ENCODE data around the gene KDM4B. TPM values are rescaled to one million over a fixed set of nuclear protein-coding genes. Genes with fewer than 3 reads are reported as not detected.
"Not testable (repeated sequence)": the region's sequence is repeated elsewhere in the genome, so short reads cannot be mapped to it uniquely, and the experiment has no call there.

The KDM4B gene
- total RNA-seq, 1 experiment from 2014 or later: 9.8 TPM

DNA sequence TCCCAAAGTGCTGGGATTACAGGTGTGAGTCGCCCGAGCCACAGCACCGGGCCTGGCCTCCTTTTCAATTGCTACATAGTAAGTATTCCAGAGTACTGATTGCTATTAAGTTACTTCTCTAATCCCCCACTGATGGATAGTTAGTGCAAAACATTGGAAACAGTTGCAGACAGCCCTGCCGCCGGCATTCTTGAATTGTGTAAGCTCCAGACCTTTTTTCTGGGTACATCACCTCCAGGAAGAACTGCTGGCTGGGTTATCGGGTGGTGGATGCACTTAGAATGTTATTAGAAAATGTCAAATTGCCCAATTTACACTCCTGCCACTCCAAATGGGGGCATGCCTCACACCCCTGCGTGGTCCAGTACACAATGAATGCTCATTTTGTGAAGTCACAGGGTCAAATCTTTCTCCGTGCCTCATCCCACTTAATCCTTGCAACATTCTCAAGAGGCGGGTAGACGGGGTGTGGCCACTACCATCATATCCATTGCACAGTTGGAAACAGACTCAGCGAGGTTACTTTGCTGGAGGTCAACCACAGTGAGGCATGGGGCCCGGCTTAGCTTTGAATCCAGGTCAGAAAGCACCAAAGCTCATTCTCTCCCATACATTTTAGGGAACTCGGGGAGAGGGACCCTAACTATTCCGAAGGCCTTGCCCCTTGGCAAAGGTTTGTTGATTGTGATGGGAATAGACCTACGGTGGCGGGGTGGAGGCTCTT is 1.0 kb upstream of the KDM4B start:
- peak; percentile 76 for DNase-seq (ENCODE audit: low read depth)

DNA sequence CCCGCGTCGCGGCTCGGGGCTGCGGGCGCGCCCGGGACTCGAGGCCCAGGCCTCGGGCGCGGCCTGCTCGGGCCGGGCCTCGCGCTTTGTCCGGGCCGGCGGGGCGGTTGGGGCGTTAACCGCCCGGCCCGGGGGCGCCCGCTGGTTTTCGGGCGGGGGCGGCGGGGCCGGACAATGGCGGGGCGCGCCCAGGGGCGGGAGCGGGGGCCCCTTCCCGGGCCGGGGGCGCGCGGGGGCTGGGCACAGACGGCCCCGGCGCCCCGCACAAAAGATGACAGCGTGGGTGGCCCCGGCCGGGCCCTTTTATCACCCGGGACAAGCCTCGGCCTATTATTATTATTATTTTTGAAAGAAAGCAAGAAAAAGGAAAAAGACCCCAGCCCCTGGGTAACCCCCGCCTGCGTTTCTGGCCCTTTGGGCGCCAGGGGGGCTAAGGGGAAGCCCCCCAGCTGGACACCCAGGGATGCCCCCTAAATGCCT is 419 bp downstream of the KDM4B start:
- no peak for DNase-seq (ENCODE audit: low read depth)

GRCh38 chr19:4969772-4970531 is 1.0 kb downstream of the KDM4B start:
- DNase-seq (ENCODE audit: low read depth): peak; percentile 19

GRCh38 chr19:4970558-4971423 is 1.9 kb downstream of the KDM4B start:
- no peak for DNase-seq (ENCODE audit: low read depth)

- DNase-seq (ENCODE audit: low read depth): peak; percentile 45
Observed at GRCh38 chr19:4971424-4971793, 2.5 kb downstream of the KDM4B start.

DNA sequence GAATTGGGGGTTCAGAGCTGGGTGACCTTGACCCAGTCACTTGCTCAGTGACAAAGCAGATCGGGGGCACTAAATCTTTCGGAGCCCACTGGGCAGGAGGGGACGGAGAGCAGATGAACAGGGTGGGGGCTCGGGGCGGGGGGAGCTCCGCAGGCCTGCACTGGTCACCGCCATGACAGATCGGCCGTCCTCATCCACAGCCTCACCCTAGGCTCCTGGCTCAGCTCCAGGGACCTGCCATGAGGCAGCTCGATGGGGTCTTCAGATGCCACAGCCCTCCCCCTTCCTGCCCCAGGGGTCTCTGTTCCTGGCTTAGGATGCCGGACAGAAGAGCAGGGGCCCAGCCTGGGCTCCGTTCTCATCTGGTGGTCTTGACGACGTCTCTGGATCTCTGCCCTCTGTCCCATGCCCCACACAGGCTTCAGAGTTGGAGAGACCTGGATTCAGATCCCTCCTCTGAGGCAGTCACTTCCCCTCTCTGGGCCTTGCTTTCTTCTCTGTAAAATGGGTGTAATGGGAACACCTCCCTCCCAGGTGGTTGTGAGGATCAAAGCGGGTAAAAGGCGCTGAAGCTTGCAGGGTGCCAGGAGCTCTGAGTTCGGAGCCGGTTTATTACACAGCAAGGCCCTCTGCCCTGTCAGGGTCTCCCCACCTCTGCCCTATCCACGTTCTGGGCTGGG is 3.0 kb downstream of the KDM4B start:
- DNase-seq (ENCODE audit: low read depth): no peak

DNA sequence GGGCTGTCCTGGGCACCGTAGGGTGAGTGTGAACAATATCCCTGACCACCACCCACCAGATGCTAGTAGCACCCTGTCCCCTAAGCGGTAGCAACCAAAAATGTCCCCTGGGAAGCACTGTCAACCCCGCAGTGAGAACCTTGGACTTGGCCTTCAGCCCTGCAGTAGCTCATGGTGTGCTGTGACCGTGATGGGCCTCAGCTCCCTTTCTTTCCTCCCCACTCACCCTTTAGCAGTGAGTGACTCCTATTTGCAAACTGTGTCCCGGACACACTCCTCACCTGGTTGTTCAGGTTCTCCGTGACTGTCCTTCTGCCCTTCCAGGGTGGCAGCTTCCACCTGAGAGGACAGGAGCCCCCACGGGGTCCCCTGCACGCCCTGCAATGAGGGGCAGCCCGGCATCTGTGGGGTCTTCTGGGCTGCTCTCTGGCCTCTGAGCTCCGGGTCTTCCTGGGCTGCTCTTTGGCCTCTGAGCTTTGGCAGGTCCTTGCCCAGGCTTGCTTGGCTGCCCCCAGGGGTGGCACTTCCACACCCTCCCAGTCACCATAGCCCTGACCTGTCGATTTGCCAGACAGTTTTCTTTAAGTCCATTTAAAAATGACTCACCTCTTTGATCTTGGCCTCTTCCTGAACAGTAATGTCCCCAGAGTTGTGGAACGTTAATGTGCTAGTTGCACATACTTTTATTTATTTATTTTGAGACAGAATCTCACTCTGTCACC is 3.8 kb downstream of the KDM4B start:
- DNase-seq (ENCODE audit: low read depth): peak; percentile 90

DNA sequence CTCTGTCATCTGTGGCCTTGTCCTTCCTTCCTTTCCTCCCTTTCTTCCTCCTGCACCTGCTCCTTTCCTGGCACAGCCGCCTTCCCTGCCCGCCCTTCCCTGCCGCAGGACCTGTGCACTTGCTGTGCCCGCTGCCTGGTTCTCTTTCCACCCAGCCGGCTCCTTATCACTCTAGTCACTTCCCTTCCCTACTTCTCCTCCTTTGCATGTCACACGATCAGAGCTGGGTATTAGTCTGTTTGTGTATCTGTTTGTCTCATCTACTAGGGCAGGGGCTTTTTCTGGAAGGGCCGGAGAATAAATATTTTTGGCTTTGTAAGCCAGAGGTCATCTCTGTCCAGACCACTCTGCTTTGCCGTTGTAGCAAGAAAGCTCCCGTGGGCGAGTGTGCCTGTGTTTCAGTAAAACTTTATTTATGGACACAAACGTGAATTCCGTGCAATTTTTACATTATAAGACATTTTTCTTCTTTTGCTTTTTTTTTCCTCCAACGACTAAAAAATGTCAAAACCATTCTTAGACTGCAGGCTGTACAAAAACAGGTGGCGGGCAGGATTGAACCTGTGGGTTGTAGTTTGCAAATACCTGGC is 6.1 kb downstream of the KDM4B start:
- no peak for DNase-seq (ENCODE audit: low read depth)

DNA sequence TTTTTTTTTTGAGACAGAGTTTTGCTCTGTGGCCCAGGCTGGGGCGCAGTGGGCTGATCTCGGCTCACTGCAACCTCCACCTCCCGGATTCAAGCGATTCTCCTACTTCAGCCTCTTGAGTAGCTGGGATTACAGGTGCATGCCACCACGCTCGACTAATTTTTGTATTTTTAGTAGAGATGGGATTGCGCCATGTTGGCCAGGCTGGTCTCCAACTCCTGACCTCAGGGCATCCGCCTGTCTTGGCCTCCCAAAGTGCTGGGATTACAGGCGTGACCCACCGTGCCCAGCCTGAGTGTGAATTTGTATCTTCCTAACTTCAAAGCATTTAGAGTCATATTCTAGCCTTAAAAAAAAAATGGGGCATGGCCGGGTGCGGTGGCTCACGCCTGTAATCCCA is 6.7 kb downstream of the KDM4B start:
- DNase-seq (ENCODE audit: low read depth): not testable (repeated sequence)

DNA sequence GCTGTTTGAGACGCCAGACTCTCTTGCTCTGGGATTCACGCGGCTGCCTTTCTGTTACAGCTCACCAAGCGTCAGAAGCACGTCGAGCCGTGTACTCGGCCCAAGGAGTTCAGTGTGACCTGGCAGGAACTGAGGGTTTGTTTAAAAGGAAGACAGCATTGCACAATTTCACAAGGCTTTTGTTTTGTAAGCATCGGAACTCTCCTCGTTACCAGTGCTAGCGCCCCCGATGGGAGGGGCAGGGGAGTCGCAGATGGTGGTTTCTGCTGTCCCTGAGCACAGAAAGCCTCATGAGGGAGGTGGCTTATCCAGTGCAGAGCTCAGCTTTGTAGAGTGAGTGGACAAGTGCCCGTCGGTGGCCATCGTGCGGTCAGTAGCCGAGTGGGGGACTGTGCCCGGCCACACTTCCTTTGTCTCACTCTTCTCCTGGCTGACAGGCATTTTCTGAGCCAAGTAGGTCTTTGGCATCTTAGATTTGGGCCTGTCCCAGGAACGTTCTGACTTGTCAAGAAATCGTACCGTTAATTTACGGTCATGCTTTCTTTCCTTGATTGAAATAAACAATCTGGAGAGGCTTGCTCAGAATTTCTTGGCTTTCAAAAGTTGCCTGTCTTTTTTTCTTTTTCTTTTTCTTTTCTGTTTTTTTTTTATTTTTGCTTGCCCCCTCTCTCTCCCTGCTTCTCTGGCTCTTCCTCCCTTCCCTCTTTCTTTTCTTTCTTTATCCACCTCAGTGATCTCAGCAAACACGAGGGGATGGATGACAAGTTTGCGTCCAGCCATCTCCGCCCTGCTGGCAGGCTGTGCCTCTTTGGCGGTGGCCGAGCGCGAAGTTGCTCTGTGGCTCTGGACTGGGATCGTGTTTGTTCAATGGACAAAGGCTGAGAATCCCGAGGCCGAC is 7.7 kb downstream of the KDM4B start:
- peak; percentile 95 for DNase-seq (ENCODE audit: low read depth)

DNA sequence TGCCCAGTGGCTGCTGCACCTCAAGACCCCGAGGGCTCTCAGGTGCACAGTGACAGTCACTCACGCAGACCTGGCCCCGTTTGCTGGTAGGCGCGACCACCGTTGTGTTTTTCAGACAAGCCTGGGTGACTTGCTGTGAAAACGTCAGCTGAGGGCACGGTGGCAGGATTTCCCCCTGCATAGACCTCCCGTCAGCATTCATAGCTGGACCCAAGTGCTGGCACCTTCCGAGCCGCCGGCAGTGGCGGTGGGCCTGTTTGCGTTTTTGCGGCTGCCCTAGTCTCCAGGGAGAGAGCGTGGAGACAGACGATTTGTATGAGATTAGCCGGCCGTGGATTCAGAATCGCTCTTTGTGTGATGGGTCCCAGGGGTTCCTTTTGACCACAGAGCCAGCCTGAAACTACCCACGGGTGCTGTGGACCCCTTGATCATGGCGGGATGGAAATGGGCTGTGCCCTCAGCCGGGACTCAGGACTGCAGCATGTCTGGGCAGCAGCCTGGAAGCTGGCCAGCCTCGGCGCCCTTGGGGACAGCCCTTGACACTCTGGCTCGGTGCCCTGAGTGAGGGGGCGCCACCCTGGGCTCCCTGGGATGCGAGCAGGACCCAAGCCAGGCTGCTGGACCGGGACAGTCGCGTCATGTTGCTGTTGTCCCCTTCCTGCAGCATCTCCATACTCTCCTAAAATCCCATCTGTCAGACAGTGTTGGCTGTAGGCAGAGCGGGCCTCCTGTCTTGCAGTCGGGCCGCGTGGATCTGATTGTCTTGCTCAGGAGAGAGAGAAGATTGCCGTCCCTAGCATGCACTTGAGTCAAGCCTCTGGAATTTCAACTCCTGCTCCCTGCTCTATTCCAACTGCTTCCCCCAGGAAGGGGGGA is 8.6 kb downstream of the KDM4B start:
- peak; percentile 88 for DNase-seq (ENCODE audit: low read depth)

DNA sequence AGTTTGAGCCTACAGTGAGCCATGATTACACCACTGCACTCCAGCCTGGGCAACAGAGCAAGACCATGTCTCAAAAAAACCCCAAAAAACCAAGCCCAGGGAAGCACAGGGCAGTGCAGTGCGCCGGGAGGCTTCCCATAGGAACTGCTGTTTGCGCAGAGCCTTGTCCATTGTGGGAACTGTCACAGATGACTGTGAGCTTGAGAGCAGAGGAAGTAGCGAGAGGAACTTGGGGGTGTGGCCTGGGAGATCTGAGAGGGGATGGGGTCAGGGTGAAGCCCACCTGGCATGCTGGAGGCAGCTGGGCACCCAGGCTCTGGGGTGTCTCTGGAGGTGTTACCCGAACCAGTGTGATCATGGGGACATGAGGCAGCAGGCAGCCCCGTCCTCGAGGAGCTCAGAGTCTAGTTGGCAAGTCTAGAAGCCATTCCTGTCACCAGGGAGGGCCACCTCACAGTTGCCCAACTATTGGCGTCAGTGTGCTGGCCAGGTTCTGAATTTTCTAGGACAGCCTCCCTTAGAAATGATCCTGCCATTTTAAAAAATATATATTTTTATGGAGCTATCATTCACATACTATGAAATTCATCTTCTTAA is 10.4 kb downstream of the KDM4B start:
- DNase-seq (ENCODE audit: low read depth): no peak

- DNase-seq (ENCODE audit: low read depth): peak; percentile 50
Observed at GRCh38 chr19:4980067-4980466, 11.2 kb downstream of the KDM4B start.

GRCh38 chr19:4980838-4981680 is 12.1 kb downstream of the KDM4B start:
- no peak for DNase-seq (ENCODE audit: low read depth)

DNA sequence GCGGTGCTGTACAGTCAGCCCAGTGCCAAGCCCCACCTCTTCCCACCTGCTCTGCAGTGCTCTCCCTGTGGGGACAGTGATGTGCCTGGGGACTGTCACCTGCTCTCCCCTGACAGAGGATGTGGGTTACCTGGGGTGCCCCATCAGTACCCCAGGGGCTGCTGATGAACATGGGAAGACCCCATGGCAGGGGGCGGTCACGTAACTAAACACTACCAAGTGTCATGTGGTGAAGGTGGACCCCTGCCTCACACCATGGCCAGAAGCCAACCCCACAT is 12.7 kb downstream of the KDM4B start:
- no peak for DNase-seq (ENCODE audit: low read depth)

- DNase-seq (ENCODE audit: low read depth): no peak
Observed at GRCh38 chr19:4983346-4984105, 14.6 kb downstream of the KDM4B start.

GRCh38 chr19:4984106-4984380 is 15.1 kb downstream of the KDM4B start:
- DNase-seq (ENCODE audit: low read depth): no peak
